HG03442 (cell line): Measurements from ENCODE around the gene ARHGAP19.

ENCODE experiments used
- ATAC-seq: cut with Tn5 transposase; IDR thresholded peaks from one replicate; pipeline ENCODE4 v1.9.1; 2021; ENCODE audit warnings: mild to moderate bottlenecking, moderate library complexity; ENCODE audit not compliant: unreplicated experiment

ARHGAP19 gene

DNA sequence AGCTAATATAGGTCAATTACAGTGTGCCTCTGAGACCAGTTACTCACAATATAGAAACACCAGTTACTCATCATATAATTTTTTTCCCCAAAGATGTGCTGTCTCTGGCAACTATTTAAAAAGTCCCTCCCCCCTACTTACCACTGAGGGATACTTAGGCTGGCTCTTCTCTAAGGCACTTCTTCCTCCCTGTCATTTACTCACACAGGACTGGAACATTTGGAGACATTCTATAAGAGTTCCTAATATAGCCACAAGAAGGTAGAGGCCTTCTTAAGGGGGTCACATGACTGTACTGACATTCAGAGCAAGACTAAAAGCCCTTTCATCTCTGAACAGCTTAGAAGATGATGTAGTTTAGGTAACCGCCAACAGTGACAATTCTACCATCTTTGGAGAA is 62.3 kb downstream of the ARHGAP19 start:
- ATAC-seq: no peak

- ATAC-seq: no peak
These were observed 63.0 kb downstream of the ARHGAP19 start for GRCh38 chr10:97229322-97230015.

GRCh38 chr10:97228775-97229157 is 63.7 kb downstream of the ARHGAP19 start:
- no peak for ATAC-seq

GRCh38 chr10:97228130-97228774 is 64.2 kb downstream of the ARHGAP19 start:
- ATAC-seq: no peak

- no peak for ATAC-seq
These were observed 66.0 kb downstream of the ARHGAP19 start for GRCh38 chr10:97226398-97226797.

DNA sequence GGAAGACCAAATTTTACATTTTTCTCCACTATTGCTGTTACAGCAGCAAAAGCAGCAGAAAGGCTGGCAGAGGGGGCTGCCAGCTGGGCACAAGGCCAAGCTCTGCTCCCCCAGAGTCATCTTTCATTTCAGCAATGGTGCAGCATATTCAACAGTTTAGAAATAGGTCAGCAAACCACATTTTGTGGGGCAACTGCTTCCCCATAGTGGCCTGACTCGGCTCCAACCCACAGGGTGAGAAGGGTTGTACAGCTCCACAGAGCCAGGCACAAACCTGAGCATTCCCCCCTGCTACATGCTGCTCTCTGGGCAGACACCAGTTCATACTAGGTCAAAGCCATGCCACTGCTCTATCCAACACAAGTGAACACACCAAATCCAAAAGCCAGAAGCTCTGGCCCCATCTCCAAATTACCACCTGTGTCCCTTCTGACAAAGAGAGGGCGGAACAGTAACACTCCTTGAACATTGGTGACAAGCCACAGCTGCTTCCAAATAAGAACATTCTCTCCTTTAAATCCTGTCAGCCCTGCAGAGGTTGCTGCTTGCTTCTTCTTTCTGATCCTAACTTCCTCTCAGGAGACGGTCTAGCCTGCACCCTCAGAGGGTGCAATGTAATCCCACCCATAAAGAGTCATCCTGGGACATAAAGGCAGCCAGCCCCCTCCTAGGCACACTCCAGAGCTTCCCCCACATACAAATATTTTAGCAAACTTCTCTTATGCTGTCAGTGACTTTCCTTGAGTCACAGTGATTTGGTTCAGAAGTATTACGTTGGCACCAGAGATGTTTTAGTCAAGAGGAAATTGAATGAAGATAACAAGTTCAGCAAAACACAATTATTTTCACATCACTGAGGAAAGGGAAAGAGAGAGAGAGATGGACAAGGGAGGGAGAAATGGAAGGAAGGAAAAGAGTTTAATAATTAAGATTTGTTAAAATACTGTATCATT is 67.7 kb downstream of the ARHGAP19 start:
- ATAC-seq: no peak

GRCh38 chr10:97222326-97222961 is 70.0 kb downstream of the ARHGAP19 start:
- ATAC-seq: no peak

DNA sequence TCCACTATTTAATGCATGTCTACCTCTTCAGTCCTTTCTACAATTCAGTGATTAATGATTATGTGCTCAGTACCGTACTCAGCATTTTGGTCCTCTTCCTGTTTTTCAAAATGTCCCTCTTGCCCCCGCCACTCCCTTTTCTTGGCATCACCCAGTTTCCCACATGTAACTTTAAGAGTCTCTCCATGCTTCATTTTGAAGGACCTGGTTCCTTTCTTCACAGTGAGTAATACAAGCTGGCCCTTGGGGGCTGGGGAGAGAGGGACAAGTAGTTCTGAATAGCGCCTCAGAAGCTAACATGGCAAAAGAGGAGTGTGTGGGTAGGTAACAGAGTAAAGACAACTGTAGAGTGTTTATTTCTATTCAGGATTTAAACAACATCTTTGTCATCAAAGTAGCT is 72.1 kb downstream of the ARHGAP19 start:
- no peak for ATAC-seq

DNA sequence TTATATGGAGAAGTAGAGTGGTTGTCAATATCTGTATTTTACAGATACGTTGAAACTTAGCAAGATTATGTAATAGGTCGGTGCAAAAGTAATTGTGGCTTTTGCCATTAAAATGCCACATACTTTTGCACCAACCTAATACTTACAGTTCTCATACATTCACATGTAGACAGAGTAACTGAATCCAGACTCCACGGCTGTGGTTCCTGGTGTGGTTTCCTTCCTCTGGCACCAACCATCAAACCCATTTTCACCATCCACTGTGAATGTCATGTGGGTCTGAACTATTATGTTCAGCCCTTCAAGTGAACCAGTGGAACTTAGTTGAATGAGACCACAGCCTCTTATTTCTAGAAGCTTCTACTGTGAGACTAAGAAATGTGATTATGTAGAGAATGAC is 75.1 kb downstream of the ARHGAP19 start:
- no peak for ATAC-seq

DNA sequence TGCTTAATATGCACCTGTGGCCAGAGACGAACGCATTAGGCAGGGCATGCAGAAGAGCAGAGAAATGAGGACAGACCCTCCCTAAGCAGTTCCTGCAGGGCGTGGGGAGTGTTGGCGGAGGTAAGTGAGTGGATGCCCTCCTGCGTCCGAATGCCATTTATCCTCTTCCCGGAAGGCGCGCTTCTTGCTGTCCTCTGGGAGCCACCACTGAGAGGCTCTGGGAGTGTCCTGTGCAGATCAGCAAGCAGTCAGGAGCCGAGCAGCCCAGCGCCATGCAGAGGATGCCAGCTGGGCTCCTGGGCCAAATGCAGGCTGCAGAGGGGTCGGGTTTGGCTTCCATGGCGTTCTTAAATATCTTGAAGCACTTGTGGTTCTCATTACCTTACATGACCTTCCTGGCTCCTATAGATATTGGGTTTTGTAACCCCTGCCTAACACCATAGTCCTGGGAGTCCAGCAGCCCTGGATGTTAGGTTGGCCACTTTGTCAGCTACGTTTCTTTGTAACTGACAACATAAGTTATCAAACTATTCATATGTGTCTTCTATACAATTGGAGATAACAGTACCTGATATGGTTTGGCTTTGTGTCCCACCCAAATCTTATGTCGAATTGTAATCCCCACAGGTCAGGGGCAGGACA is 76.7 kb downstream of the ARHGAP19 start:
- ATAC-seq: no peak

DNA sequence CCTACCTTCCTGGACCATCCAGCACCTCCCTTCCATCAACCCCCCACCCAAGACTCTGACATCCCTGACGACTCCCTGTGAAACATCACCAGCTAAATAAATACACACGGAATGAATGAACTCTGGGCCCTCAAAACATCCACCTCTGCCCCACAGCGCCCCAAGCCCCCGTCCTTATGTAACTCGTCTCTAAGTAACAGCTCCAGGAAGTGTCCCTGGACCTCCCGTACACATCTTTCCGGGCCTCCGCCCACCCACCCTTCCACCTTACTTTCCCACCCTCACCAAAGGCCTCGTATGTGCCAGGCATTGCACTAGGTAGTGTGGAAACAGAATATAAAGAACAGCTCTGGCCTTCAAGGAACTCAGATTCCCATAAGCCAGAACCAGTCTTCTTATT is 79.0 kb downstream of the ARHGAP19 start:
- ATAC-seq: no peak

DNA sequence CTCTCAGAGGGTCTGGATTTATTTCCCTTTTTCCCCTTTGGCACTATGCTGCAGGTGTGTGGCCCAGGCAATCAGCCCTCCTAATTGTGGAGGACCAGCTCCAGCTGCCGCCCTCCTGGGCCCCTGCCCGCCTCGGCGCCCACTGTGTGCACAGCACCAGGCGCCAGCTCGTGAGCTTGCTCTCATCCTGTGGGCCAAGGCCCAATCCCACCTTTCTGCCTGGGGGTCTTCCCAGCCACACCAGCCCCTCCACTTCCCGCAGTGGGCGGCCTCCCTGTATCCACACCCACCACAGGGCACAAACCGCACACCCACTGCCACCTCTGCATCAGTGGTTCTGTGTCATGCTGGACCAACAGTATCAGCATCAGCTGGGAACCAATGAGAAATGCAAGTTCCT is 81.2 kb downstream of the ARHGAP19 start:
- ATAC-seq: no peak

GRCh38 chr10:97210543-97210960 is 81.9 kb downstream of the ARHGAP19 start:
- no peak for ATAC-seq

DNA sequence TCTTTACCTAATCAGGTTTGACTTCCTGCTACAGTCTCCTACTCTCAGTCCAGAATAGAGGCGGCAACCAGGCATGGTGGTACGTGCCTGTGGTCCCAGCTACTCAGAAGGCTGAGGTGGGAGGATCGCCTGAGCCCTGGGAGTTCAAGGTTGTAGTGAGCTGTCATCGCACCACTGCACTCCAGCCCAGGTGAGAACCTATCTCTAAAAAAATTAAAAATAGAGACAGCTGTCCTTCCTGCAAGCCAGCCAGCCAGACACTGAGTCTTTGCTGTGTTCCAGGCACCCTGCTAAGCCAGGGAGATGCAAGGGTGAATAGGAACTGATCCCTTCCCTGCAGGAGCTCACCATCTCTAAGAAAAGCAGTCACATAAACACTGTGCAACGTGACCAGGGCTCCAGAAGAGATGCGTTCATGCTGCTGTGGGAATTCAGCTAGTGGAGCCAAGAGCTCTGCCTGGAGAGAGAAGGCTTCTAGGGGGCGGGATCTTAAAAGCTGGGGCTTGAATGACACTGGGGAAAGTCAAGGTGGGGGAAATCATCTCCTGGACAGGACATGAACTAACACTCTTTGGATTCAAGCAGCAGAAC is 84.6 kb downstream of the ARHGAP19 start:
- ATAC-seq: no peak

DNA sequence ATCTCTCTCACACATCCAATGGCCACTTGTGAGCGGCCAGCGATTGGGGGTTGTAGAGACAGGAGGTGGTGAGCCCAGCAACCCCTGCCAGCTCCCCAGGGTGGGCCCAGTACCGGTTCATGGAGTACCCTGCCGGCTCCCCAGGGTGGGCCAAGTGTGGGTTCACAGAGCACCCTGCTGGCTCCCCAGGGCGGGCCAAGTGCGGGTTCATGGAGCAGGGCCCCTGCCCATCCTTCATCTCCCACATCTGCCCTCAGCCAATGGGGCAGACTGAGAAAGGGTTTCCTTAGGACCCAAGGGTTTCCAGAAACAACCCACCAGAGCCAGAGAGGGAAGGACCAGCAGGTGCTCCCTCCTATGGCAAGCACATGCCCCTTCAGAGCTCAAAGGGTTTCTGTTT is 85.3 kb downstream of the ARHGAP19 start:
- ATAC-seq: no peak

DNA sequence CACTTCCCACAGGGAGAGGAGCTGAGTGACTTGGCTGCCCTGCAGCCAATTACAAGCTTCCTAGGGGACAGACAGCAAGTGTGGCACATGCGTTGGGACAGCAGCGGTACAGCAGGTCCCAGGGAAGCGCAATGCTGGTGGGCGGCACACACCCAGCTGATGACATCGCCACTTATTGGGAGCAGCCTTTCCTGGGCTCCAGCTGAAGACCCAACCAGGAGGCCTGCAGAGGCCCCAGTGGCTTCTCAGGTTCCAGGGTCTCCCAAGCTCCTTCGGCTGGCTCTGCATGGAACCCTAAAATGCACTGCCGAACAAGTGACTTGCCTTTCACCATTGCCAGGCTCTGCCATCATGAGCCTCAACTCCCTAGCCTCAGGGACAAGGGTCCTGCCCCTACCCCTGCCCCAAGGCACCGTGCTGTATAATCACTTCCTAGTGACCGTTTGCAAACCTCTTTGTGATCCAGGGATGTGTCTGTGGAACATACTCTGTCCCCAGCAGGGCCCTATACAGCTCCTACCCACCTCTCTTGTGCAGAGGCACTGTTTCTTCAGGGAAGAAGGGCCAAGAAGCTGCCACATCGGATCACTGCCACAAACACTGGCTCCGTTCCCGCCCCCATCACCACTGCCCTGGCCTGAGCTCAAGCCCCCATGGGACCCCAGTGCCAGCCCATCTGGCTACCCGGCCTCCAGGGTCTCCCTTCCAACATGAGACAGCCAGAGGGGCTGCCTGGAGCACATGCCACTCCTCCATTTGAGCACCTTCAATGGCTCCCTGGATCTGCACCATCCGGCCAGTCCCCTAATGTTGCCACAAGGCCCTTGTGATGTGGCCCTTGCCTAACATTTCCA is 87.4 kb downstream of the ARHGAP19 start:
- ATAC-seq: no peak

DNA sequence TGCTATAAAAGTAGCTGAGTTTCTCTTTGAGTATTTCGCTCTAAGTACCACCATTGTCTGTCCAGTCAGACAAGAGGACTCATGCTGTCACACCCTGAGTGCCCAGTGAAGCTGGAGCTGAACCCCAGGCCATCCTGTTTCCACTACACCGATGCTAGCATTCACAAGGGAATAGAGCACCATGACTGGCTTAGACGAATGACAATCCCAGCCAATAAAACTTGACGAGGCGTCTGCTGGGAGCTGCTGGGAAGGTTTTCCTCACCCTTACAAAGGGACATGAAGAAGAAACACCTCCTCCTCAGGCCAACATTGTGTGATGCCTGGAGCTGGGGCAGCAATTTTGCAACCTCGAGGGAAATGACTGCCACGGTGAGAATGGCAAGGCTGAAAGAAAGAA is 89.2 kb downstream of the ARHGAP19 start:
- ATAC-seq: no peak

DNA sequence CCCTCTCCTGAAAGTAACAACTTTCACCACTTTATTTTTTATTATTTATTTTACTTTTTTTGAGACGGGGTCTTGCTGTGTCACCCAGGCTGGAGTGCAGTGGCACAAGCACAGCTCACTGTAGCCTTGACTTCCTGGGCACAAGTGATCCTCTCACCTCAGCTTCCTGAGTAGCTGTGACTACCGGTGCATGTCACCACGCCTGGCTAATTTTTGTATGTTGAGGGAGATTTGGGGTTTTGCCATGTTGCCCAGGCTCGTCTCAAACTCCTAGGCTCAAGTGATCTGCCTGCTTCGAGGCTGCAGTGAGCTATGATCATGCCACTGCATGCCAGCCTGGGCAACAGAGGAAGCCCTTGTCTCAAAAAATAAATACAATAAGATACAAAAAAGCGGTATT is 91.8 kb downstream of the ARHGAP19 start:
- no peak for ATAC-seq

GRCh38 chr10:97199152-97199551 is 93.3 kb downstream of the ARHGAP19 start:
- ATAC-seq: no peak
